Measurements from ENCODE around the gene PID1. TPM values are rescaled to one million over a fixed set of nuclear protein-coding genes. Genes with fewer than 3 reads are reported as not detected.

The PID1 gene
- polyA plus RNA-seq, 1 experiment, result 1.8 TPM

GRCh38 chr2:229202646-229203045 lies 68.4 kb downstream of the PID1 start:
- no peak for TF ChIP-seq CTCF (IDR thresholded peaks at IDR 0.05; ENCODE audit: low read depth, low read length)
- POLR2A ChIA-PET, result no interaction called here
- CTCF ChIA-PET, result no interaction called here
- Histone ChIP-seq H3K9me3 (ENCODE audit: control insufficient read depth, insufficient read depth, low read length) (no peaks in the 10 kb centered on the region), H3K27ac (ENCODE audit: low read depth, low read length) (no peak overlapping the region), H3K4me3 (ENCODE audit: low read depth, low read length) (no peak overlapping the region), H3K27me3 (ENCODE audit: control insufficient read depth, insufficient read depth, low read length) (no peaks in the 10 kb centered on the region)
- no peak for DNase-seq (ENCODE audit: low read depth, low spot score)

GRCh38 chr2:229201521-229201920 lies 69.6 kb downstream of the PID1 start:
- DNase-seq (ENCODE audit: low read depth, low spot score), result no peak
- no peak for TF ChIP-seq CTCF (IDR thresholded peaks at IDR 0.05; ENCODE audit: low read depth, low read length)
- ChIA-PET CTCF (no interaction called here), POLR2A (no interaction called here)
- H3K4me3 ChIP-seq (ENCODE audit: low read depth, low read length), result no peak overlapping the region
- no peaks in the 10 kb centered on the region for H3K27me3 ChIP-seq (ENCODE audit: control insufficient read depth, insufficient read depth, low read length)
- H3K27ac ChIP-seq (ENCODE audit: low read depth, low read length), result no peak overlapping the region
- no peaks in the 10 kb centered on the region for H3K9me3 ChIP-seq (ENCODE audit: control insufficient read depth, insufficient read depth, low read length)

DNA sequence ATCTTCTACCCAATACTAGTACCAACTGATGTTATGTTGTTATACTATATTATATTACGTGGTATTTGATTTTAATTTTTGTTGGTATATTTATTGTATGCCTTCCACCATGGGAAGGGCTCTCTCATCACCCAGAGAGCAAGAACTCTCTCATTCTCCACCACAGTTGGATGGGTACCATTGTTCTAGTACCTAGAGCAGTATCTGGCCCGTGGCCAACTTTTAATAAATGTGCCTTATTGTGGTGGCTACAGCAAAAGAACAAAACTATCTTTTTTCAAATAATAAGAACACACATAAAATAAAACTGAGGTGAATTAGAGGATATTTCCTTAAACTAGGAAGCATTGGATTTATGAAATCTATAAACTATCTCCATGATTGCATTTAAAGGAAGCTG lies 71.8 kb downstream of the PID1 start:
- Histone ChIP-seq H3K27ac (ENCODE audit: low read depth, low read length) (no peak overlapping the region), H3K27me3 (ENCODE audit: control insufficient read depth, insufficient read depth, low read length) (no peaks in the 10 kb centered on the region), H3K9me3 (ENCODE audit: control insufficient read depth, insufficient read depth, low read length) (no peaks in the 10 kb centered on the region), H3K4me3 (ENCODE audit: low read depth, low read length) (no peak overlapping the region)
- ChIA-PET POLR2A (no interaction called here), CTCF (no interaction called here)
- no peak for DNase-seq (ENCODE audit: low read depth, low spot score)
- no peak for TF ChIP-seq CTCF (IDR thresholded peaks at IDR 0.05; ENCODE audit: low read depth, low read length)

- no peak for DNase-seq (ENCODE audit: low read depth, low spot score)
- ChIA-PET POLR2A (no interaction called here), CTCF (no interaction called here)
- no peak for TF ChIP-seq CTCF (IDR thresholded peaks at IDR 0.05; ENCODE audit: low read depth, low read length)
- Histone ChIP-seq H3K9me3 (ENCODE audit: control insufficient read depth, insufficient read depth, low read length) (no peaks in the 10 kb centered on the region), H3K27ac (ENCODE audit: low read depth, low read length) (no peak overlapping the region), H3K4me3 (ENCODE audit: low read depth, low read length) (no peak overlapping the region), H3K27me3 (ENCODE audit: control insufficient read depth, insufficient read depth, low read length) (no peaks in the 10 kb centered on the region)
These were observed 74.6 kb downstream of the PID1 start for GRCh38 chr2:229196448-229196847.

DNA sequence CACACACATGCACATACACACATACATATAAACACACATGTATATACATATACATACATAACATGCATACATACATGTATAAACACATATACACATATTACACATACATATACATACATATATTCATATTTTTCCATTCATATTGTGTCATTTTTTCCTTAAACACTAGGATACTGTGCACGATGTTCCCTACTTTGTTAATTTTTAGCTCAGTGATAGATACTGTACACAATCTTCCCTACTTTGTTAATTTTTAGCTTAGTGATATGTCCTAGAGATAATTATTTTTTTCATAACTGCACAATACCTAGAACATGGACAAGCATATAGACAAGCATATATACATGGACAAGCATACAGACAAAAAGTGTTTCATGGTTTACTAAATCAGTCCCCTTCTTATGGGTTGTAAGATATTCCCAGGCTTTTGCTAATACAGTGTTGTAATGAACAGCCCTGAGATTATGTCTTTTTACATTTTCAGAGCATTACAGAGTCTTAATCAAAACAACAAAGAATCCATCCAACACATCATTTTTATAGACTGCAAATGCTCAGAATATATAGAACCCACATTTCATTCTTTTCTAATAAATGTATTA lies 75.6 kb downstream of the PID1 start:
- POLR2A ChIA-PET, result no interaction called here
- Histone ChIP-seq H3K4me3 (ENCODE audit: low read depth, low read length) (no peak overlapping the region), H3K9me3 (ENCODE audit: control insufficient read depth, insufficient read depth, low read length) (peaks cover under 1% of the 10 kb centered on the region; the same call in 1 of the 2 replicates), H3K27me3 (ENCODE audit: control insufficient read depth, insufficient read depth, low read length) (no peaks in the 10 kb centered on the region), H3K27ac (ENCODE audit: low read depth, low read length) (no peak overlapping the region)
- CTCF ChIA-PET, result interaction anchor here (0.5 kb wide), 1 partner anchor 1436 kb away, joined by 4 read pairs; no protein-coding TSS in a partner anchor
- TF ChIP-seq CTCF (IDR thresholded peaks at IDR 0.05; ENCODE audit: low read depth, low read length), result no peak
- DNase-seq (ENCODE audit: low read depth, low spot score), result no peak

Measured in AG04450 (cell line).